HepG2 (cell line): ENCODE data around the gene ZFAND2A. TPM values are rescaled to one million over a fixed set of nuclear protein-coding genes. Genes with fewer than 3 reads are reported as not detected.

Experiments
- HMG20B ChIP-seq: conservative IDR thresholded peaks from 2 replicates; pipeline ENCODE4 v1.6.1; 2016; ENCODE audit warnings: missing genetic modification reagents, missing compliant biosample characterization
- MBD4 ChIP-seq: IDR thresholded peaks from 2 replicates; pipeline ENCODE4 v1.6.1; 2012; ENCODE audit warnings: low read length, inconsistent platforms, borderline replicate concordance
- SIN3A ChIP-seq: IDR thresholded peaks from 2 replicates; pipeline ENCODE4 v1.6.1; 2011; ENCODE audit warnings: low read depth, mild to moderate bottlenecking, control low read depth, low read length, borderline replicate concordance
- TCF12 ChIP-seq, 2 experiments: fragments of 450-650 bp in 1 of 2; sonication (generic) in 1 of 2; formaldehyde crosslinking in 1 of 2; IDR thresholded peaks; 2 replicates each; pipeline versions ENCODE4 v1.6.1 to v1.8.0; 2017 to 2022; ENCODE audit warnings: antibody characterized with exemption in 1 of 2, mild to moderate bottlenecking in 1 of 2, missing genetic modification reagents in 1 of 2, moderate library complexity in 1 of 2
- XRCC5 ChIP-seq: fragments of 200-400 bp; formaldehyde crosslinking; optimal IDR thresholded peaks from 2 replicates; pipeline ENCODE3; 2017; ENCODE audit warnings: mild to moderate bottlenecking, low read length
- ZBTB34 ChIP-seq: sonication (generic); formaldehyde crosslinking; IDR thresholded peaks from 2 replicates; pipeline ENCODE4 v1.8.0; 2022; ENCODE audit warnings: mild to moderate bottlenecking, missing genetic modification reagents
- ZFY ChIP-seq: sonication (generic); formaldehyde crosslinking; IDR thresholded peaks from 2 replicates; pipeline ENCODE4 v1.4.0; 2020; ENCODE audit warnings: missing genetic modification reagents
- ZGPAT ChIP-seq: IDR thresholded peaks from 2 replicates; pipeline ENCODE4 v1.6.1; 2016; ENCODE audit warnings: mild to moderate bottlenecking
- ZNF274 ChIP-seq: sonication (generic); formaldehyde crosslinking; IDR thresholded peaks from 2 replicates; pipeline ENCODE4 v1.5.1; 2020; ENCODE audit warnings: mild to moderate bottlenecking, missing genetic modification reagents
- ZNF574 ChIP-seq: sonication (generic); formaldehyde crosslinking; IDR thresholded peaks from 2 replicates; pipeline ENCODE4 v1.4.0; 2020; ENCODE audit warnings: missing genetic modification reagents
- ZSCAN21 ChIP-seq: sonication (generic); formaldehyde crosslinking; IDR thresholded peaks from 2 replicates; pipeline ENCODE4 v1.8.0; 2022; ENCODE audit warnings: mild to moderate bottlenecking, missing genetic modification reagents, moderate library complexity, borderline replicate concordance
- polyA plus RNA-seq, 8 experiments: library from polyadenylated mRNA; depleted of rRNA in 3 of 8; stranded (reverse) in 7 of 8; unstranded in 1 of 8; fragments of >200 nt; fragmentation: Illumina TruSeq in 4 of 8; extraction: Trizol in 4 of 8; gene quantifications; 2 replicates each; pipeline versions ENCODE4 v1.2.1 to v1.2.3, GENCODE V29; 2011 to 2016; ENCODE audit warnings: low read depth in 4 of 8, missing spikeins in 1 of 8, mixed read lengths in 1 of 8; ENCODE audit not compliant: insufficient read depth in 1 of 8
- total RNA-seq, 5 experiments: library from RNA; depleted of rRNA; stranded (reverse); fragments of >200 nt; fragmentation: Illumina TruSeq; extraction: Trizol; gene quantifications; 2 replicates each; pipeline ENCODE4 v1.2.3, GENCODE V29; 2016; ENCODE audit warnings: low read depth in 1 of 5
- TF ChIP-seq, protein P1 (sequence below): sonication (generic); formaldehyde crosslinking; IDR thresholded peaks from 2 replicates; pipeline ENCODE4 v1.4.0; 2020; ENCODE audit warnings: mild to moderate bottlenecking, missing genetic modification reagents
- TF ChIP-seq, protein P2 (sequence below): sonication (generic); formaldehyde crosslinking; IDR thresholded peaks from 2 replicates; pipeline ENCODE4 v1.5.0; 2020; ENCODE audit warnings: missing genetic modification reagents
- TF ChIP-seq, protein P3 (sequence below): IDR thresholded peaks from 2 replicates; pipeline ENCODE4 v1.6.1; 2016; ENCODE audit warnings: low read depth
- TF ChIP-seq, protein P4 (sequence below): sonication (generic); formaldehyde crosslinking; IDR thresholded peaks from 2 replicates; pipeline ENCODE4 v1.4.0; 2020; ENCODE audit warnings: low read depth, mild to moderate bottlenecking, missing genetic modification reagents

The ZFAND2A gene
- total and polyA plus RNA-seq, 2 of the 13 experiments (the other 11 are each of a cell fraction or from before 2014, with no cell fraction given) = 140 to 153 TPM

GRCh38 chr7:1175967-1176851, 16.2 kb upstream of the ZFAND2A start (continued):
- TF ChIP-seq ZGPAT (CRISPR knock-in tag) (peak; percentile 60; the same call in 1 of the 2 replicates), ZFY (CRISPR knock-in tag) (peak; percentile 28; the same call in 1 of the 2 replicates), ZBTB34 (no peak; the same call in 1 of the 2 replicates), TCF12 (IDR thresholded peaks at IDR 0.05) (no peak), TCF12 (CRISPR knock-in tag; IDR thresholded peaks at IDR 0.05) (no peak), SIN3A (no peak), XRCC5 (peak; percentile 62), ZNF574 (CRISPR knock-in tag) (peak; percentile 88), HMG20B (CRISPR knock-in tag) (no peak; the same call in 1 of the 2 replicates), ZSCAN21 (CRISPR knock-in tag) (peak; percentile 89), MBD4 (no peak), ZNF274 (CRISPR knock-in tag) (peak; percentile 25; the same call in 1 of the 2 replicates)
- TF ChIP-seq, protein P1, sequence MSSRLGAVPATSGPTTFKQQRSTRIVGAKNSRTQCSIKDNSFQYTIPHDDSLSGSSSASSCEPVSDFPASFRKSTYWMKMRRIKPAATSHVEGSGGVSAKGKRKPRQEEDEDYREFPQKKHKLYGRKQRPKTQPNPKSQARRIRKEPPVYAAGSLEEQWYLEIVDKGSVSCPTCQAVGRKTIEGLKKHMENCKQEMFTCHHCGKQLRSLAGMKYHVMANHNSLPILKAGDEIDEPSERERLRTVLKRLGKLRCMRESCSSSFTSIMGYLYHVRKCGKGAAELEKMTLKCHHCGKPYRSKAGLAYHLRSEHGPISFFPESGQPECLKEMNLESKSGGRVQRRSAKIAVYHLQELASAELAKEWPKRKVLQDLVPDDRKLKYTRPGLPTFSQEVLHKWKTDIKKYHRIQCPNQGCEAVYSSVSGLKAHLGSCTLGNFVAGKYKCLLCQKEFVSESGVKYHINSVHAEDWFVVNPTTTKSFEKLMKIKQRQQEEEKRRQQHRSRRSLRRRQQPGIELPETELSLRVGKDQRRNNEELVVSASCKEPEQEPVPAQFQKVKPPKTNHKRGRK = no peak
- TF ChIP-seq, protein P2, sequence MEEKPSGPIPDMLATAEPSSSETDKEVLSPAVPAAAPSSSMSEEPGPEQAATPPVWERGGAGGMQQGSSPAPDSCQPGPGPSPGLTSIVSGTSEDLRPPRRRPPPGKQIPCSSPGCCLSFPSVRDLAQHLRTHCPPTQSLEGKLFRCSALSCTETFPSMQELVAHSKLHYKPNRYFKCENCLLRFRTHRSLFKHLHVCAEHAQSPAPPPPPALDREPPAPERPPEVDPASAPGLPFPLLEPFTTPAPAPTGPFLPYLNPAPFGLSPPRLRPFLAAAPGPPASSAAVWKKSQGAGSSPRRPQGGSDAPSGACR (CRISPR knock-in tag) = no peak
- TF ChIP-seq, protein P3, sequence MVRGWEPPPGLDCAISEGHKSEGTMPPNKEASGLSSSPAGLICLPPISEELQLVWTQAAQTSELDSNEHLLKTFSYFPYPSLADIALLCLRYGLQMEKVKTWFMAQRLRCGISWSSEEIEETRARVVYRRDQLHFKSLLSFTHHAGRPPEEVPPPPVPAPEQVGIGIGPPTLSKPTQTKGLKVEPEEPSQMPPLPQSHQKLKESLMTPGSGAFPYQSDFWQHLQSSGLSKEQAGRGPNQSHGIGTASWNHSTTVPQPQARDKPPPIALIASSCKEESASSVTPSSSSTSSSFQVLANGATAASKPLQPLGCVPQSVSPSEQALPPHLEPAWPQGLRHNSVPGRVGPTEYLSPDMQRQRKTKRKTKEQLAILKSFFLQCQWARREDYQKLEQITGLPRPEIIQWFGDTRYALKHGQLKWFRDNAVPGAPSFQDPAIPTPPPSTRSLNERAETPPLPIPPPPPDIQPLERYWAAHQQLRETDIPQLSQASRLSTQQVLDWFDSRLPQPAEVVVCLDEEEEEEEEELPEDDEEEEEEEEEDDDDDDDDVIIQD = 0 out of 2 replicates have a peak, but pooled peaks have one; percentile 19
- TF ChIP-seq, protein P4, sequence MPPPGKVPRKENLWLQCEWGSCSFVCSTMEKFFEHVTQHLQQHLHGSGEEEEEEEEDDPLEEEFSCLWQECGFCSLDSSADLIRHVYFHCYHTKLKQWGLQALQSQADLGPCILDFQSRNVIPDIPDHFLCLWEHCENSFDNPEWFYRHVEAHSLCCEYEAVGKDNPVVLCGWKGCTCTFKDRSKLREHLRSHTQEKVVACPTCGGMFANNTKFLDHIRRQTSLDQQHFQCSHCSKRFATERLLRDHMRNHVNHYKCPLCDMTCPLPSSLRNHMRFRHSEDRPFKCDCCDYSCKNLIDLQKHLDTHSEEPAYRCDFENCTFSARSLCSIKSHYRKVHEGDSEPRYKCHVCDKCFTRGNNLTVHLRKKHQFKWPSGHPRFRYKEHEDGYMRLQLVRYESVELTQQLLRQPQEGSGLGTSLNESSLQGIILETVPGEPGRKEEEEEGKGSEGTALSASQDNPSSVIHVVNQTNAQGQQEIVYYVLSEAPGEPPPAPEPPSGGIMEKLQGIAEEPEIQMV (CRISPR knock-in tag) = no peak
